Stimulated activated naive CD4-positive, alpha-beta T cell treated with Interleukin-2 at 50 U/mL for 16 hours (primary cell): ENCODE results near the gene RALY.
A peak's percentile ranks its signal among the peaks of the same experiment; 100 is the strongest.
"Not testable (repeated sequence)": the region's sequence is repeated elsewhere in the genome, so short reads cannot be mapped to it uniquely, and the experiment has no call there.

ENCODE experiments used
- DNase-seq: peaks from one replicate; lab custom pipeline; 2025; lab: John Stamatoyannopoulos, UW

The RALY gene

DNA sequence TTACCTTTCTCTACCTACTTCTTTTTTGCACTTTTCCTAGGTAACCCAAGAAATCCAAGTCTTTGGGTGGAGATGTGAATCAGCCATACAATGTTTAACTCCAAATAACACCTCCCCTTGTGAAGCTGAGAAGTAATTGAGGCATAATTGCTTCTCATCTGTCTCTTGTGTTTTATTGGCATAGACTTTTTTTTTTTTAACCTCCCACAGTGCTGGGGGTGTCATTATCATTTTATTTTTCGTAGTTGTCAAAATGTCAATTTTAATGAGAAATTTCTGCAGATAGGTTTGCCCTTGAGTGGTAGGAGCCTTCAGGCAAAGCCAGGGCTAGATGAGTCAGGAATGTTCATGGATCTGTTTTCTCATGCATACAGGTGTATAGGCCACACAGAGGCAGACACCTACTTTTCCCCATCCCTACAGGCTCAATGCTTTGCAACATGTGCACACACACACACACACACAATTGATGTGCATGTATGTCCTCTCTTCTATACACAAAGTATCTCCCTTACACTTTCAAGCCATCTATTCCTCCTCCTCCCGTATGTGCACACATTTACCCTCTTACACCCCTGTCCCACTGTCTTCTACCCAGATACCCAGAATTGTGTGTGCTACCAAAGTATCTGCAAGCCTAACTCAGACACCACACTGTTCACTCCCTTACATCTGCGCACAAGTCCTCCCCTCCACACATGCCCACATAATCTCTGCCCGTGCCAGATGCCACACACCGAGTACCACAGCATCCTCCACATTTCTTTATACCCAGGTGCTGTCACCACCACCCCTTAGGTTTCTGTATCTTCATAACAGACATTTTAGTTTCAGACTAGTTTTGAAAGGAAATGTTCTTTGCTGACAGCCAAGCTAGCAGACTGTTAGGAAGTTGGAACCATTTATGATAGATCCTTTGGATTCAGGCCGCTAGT lies 22.0 kb downstream of the RALY start:
- no peak for DNase-seq

DNA sequence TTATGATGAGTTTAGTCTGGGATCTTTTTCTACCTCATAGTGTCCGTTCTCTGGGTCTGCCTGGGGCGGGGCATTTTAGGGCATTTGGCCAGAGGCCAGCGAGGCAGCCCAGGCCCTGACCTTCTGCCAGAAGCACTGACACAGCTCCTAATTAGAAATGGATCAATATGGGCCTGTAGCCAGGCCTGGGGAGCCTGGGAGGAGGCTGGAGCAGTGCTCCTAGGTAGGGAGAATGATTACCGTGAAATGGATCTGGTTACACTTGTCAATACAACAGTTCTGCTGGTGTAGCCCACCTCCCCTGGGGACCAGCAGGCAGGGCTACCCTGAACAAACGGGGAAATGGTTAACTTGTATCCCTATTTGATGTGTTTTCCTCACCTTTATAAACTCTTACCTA lies 23.0 kb downstream of the RALY start:
- DNase-seq = no peak

DNA sequence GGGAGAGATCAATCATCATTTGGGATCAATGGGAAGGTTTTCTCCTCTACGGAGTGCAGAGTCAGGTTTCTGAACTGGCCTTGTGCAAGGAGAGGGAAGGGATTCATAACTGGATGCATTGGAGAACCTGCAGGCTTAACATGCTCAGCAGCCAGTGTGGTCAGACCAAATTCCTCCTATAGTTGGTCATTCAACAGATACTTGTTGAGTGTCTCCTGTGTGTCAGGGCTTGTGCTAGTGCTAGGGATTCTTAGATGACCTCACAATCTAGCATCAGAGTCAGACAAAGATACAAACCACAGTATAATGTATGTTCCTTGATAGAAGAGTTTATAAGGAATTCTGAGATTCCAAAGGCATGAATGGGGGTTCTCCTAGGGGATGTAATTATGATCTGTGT lies 23.9 kb downstream of the RALY start:
- no peak for DNase-seq

DNA sequence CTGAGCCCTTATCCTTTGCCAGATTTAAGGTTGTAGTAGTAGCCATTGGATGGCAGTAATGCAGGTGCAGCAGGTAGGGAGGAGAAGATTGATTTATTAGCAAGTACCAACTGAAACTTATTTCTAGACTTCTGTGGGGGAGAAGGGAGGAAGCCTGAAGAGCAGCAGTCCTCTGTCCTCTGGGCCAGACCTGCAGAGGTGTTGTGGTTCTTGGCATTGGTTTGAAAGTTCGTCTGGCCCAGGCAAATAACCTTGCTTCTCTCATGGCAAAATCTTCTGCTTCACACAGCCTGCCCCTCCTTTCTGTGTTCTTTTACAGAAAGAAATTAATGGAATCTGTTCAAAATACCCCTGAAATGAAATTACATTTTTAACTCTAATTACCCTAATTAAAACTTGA lies 24.5 kb downstream of the RALY start:
- no peak for DNase-seq

DNA sequence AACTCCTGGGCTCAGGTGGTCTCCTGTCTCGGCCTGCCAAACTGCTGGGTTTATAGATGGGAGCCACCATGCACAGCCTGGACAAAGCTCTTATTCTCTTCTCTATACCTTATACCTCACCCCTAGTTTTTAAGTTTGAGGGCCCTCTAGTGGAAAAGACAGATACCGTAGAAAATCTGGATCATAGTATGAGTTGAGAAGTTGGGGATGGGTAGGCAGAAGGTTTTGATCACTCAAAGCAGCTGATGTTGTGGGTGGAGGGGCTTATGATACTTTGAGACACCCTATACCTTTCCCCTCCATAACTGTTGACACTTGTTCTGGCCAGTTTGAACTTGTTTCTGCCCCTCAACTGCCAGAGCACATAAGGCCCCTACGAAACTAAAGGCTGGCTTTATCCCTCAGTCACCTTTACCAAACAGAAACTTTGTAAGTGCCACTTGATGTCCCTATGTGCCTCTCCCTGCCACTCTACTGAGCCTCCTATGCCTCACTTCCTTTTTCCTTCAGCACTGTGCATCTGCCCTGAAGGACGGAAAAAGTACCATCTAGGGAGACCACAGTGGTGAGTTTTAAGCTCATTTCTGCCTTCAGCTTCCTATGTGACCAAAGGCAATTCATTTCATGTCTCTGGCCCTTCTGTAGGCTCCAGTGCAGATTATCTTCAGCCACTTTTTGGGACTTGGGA lies 28.6 kb downstream of the RALY start:
- DNase-seq = no peak

DNA sequence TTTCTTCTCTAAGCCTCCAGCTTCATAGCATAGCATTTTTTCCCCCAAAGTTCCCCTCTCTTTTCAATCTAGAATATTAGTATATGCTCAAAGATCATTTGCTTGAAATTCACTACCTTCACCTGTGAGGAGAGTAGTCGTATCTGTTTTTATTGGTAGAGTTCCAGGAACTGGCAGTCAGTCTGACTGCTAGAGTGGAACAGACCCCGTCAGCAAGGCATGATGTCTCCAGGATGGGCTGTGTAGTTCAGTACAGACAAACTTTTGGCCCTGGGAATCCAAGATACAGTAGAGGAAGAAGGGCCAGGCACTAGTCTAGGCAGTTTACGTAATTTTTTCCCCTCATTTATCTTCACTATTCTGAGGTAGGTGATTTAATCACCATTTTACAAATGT lies 29.1 kb downstream of the RALY start:
- no peak for DNase-seq

DNA sequence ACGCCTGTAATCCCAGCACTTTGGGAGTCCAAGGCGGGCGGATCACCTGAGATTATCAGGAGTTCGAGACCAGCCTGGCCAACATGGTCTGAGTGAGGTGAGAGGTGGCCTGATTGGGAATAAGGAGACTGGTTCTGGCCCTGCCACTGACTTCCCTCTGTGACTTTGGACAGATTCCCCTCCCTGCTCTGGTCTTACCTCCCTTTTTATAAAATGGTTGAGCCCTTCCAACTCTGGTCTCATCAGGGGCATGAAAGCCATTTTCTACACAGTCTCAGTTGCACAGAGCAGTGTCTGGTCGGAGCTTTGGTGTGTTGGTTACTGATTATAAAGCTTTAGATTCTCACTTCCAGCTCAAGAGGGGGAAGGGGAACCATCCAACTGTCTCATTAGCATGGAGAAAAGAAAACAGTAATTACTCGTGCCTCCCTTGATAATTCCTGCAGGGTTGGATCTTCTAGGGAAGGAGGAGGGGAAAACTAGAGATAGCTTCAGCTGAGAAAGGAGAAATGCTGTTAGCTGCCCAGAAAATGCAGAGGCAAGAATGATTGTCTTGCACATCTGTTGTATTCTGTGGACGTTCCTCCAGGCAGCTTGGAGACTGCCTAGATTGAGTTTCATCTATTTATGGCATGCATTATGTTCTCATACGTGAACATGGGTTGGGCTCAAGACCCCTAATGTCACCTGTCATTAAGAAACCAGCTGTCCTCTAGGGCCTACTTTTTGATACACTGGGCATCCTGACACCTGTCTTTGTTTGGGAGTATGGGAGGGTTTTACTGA lies 30.4 kb downstream of the RALY start:
- DNase-seq = no peak

DNA sequence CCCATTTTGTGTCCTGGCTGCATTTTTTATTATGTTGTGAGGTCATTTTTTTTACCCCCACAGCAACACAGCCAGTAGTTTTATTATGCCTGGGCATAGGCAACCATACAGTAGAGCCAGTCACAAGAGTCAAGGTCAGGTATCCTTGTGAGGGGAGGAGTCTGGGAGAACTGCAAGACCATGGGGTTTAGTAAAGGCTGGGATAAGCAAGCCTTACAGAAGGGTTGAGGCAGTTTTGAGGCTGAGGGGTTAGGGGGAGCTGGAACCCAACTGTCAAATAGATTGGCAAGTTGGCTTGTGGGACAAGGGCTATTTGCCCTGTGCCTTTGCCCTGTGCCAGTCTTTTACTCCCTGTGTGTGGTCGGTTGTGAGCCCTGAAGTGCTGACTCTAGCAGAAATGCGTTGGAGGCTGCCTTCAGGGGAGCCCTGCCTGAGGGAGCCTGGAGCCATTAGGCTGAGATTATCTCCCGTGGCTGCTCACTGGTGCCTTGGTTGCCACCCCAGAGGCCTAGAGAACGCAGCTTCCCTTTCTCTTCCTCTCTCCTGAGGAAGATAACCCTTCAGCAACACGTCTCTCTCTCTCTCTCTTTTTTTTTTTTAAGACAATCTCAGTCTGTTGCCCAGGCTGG lies 31.1 kb downstream of the RALY start:
- DNase-seq = no peak

DNA sequence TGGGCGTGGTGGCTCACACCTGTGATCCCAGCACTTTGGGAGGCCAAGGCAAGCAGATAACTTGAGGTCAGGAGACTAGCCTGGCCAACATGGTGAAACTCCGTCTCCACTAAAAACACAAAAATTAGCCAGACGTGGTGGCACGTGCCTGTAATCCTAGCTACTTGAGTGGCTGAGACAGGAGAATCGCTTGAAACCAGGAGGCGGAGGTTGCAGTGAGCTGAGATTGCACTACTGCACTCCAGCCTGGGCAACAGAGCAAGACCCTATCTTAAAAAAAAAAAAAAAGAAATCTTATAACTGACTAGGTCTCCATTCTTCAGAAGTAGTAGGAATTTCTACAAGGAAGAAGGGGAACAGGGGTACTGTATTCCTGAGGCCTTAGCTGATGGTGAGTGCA lies 34.3 kb downstream of the RALY start:
- not testable (repeated sequence) for DNase-seq

DNA sequence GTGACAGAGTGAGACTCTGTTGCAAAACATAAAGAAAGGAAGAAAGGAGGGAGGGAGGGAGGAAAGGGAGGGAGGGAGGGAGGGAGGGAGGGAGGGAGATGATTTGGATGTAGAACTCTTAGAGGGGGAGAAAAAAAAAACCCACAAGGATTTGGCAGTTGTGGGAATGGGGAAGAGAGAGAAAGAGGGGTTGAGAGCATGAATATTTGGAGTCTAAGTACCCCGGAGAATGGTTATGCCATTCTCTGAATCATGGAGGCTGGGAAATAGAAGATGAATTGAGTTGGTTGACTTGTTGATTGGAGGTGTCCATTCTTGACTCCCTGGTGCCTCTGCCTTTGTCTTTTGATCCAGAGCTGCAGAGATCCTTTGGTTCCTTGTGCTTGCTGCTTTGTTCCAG lies 35.7 kb downstream of the RALY start:
- DNase-seq = no peak

DNA sequence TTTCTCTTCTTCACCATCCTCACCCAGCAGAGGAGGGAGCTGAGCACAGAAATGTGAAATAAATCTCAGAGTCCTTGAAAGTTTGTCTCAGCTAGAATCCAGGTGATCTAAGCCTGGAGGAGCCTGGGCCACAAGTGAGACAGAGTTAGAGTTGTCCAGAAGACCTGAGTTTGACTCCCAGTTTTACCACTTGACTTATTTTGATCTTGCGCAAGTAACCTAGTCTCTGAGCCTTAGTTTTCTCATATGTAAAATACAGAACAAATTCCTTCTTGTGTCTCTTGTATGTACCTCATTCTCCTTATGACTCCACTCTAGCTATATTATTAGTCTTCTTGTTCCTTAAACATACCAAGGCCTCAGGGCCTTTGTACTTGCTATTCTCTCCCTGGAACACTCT lies 36.7 kb downstream of the RALY start:
- no peak for DNase-seq

DNA sequence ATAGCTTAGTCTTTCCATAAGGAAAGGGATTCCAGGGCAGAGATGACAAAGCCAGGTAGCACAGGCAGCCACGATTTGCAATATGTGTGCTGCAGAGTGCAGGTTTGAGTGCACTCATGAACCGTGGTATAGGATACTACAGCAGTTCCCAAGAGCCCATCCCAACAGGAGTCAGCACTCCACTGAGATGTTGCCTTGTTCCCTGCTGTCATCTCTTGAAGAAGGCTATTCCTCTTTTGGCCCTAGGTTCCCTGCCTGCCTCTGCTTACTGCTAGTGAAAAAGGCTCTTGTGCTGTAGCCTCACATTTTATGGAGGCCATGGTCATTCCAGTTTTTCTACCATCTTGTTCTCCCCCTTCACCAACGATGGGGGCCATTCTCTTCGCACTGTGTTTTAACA lies 40.2 kb downstream of the RALY start:
- DNase-seq = no peak

DNA sequence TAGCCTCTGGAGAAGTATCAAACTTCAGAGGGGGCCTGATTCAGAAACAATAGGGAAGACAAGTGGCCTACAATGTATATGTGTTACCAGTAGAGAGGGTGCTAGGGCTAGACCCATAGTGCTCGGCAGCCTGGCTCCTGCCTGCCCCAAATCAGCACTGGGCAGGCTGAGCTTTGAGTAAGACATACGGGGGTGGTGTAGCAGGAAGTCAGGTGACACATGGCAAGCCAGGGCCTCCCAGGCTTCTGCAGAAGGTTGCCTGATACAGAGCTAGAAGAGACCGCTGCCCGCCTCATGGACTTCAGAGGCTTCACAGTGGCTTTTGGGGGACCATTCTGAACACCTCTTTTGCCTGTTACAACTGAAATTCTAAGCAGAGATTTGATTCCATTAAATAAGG lies 43.4 kb downstream of the RALY start:
- peak; percentile 37 for DNase-seq

DNA sequence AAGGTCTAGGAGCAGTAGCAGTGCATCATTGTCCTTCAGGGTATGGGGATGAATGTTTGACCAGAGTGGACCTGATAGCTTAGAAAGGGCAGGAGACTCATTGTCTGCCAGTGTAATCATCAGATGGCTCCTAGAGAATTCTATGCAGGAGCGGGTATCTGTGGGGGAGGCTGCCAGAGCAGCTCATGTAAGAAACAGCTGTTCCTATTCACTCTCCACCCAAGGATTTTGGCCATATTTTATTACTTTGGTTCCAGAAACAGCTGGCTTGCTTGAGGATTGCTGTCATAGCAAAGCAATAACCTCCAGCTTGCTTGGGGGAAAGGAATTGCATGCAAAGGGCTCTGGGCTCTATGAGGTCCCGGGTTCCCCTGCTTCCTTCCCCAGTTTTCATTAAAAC lies 44.1 kb downstream of the RALY start:
- DNase-seq = no peak

DNA sequence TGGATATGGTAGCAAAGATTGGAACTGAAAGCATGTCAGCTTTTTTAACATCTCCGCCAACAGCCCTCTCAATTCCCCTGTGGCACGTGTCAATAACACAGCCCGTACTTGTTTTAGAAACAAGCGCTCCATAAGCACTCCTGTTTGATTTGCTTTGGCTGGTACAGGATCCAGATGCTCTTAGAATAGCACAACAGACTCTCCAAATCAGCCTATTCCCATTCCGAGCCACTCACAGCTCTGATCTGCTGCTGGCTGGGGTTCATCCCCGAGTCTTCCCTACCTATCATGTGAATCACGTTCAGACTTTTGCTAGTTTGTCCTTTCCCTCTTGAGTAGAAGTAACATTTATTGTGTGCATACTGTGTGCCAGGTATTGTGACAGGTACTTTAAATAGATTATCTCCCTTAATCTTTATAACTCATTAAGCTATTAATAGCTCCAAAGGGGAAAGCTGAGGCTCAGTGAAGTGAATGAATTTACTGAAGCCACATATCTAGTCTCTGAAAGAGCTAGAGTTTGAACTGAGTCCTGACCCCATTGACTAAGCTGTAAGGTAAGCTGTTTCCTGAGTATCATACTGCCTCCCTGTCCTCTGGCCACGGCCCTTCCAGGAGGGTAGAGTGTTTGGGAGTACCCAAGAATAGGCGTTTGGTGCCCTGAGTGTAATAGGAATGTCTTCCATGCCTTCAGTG lies 46.7 kb downstream of the RALY start:
- no peak for DNase-seq

DNA sequence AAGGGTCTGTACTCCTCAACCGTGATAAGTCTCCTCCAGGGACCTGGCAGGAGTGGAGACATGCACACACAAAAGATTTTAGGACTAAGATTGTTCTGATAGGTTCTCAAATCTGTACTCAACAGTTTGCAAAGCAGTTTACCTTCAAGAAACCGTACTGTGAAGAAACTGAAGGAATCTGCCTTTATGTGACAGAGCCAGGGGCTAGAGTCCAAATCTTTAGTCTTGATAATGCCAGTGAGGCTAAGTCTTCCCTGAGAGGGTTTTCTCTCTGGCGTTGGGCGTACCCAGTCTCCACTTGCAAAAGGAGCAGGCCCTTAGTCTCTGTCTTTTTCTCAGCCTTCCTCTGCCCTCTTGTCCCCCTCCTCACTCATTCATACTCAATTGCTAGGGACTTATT lies 47.5 kb downstream of the RALY start:
- DNase-seq = no peak

DNA sequence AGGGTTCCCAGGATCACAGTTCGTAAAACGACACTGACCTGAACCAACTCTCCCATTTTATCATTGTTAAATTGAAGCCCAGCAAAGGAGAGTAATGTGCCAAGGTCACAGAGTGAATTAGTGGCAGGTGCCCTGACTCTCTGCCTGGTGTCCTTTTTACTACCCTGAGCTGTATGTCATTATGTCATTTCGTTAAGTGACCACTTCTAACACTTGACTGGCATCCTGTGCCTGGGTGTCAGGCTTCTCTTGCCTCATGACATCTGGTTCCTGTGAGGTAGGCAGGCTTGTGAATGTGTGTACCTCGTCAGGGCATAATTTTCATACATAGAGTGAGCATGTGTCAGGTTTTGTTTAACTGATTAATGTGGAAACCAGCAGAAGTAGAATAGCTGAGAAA lies 48.6 kb downstream of the RALY start:
- DNase-seq = no peak

DNA sequence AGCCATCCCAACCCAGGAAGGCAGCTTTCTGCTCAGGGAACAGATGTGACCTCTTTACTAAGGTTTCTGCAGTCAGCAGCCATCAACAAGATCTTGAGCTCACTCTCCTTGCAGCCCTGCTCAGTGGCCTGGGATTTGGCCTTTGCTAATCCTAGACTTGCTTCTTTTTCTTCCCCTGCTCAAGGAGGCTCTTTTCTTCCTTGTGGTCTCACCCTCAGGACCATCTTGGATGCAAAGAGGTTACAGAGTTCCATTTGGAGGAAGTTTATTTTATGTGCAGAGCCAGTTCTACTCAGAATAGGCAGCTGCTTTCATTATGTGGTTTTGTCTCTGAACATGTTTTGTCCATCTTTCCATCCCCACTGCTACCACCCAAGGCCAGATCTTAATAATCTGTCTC lies 49.3 kb downstream of the RALY start:
- DNase-seq = no peak

DNA sequence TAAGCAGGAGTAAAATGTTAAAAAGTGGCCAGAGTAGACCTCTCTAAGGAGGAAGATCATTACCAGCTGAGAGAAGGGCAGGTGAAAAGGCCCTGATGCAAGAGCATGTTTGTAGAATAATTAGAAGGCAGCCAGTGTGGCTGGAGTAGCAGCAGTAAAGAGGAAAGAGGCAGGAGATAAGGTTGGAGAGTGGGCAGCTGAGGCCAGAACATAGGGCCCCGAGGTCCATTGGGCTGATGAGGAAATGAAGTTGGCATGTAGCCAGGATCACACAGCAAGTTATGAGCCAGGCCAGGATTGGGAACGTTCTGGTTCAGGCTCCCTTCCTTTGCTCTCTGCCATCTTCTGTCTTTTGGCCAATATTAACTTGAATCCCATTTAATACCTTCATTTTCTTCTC lies 51.6 kb downstream of the RALY start:
- DNase-seq = no peak

DNA sequence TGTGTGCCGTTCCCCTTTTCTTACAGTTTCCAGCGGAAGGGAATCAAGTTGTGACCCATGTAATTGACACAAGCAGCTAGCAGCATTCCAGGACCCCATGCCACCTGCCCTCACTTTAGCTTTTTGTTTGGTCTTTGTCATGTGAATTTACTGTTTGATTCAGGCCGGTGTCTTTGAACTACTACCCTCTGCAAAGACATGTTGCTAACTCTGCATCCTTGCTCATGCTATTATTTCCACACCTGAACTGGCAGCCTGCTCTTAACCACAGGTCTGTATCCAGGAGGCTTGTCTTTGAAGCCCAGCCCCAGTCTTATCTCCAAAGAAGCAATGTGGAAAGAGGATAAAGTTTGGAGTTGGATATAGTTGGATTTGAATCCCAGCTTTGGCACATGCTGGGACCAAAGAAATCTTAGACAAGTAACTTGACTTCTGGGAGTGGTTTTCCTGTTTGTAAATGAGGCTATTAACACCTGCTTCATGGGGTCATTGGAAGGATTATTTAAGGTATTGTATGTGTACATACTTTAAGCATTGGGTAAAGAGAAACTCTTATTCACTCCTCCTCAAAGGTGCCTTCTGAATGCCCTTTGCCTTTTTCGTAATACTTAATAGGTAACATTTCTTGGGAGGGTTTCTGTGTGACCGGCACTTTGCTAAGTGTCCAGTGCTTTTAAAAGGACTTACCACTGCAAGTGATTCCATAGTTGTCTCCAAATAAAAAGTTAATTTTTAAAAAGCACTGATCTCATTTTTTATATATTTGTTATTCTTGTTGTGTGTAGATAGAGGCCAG lies 52.4 kb downstream of the RALY start:
- DNase-seq = no peak
